Stimulated activated CD8-positive, alpha-beta memory T cell treated with anti-CD3 and anti-CD28 coated beads, Interleukin-15, amount 100 ng/mL, for 1 hour (primary cell): ENCODE results near the gene SAAL1.
"Not testable (repeated sequence)": the region's sequence is repeated elsewhere in the genome, so short reads cannot be mapped to it uniquely, and the experiment has no call there.

Experiments used
- DNase-seq: peaks from one replicate; pipeline ENCODE4 v3.0.0-alpha.2; 2020; ENCODE audit warnings: low read depth

Gene SAAL1, protein sequence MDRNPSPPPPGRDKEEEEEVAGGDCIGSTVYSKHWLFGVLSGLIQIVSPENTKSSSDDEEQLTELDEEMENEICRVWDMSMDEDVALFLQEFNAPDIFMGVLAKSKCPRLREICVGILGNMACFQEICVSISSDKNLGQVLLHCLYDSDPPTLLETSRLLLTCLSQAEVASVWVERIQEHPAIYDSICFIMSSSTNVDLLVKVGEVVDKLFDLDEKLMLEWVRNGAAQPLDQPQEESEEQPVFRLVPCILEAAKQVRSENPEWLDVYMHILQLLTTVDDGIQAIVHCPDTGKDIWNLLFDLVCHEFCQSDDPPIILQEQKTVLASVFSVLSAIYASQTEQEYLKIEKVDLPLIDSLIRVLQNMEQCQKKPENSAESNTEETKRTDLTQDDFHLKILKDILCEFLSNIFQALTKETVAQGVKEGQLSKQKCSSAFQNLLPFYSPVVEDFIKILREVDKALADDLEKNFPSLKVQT

GRCh38 chr11:18105802-18106574, at the start of gene SAAL1:
Gene SAAL1 (minus strand): TSS chr11:18106082. CDS start chr11:18106041, 41 bp downstream.
- DNase-seq, result peak; percentile 87

DNA sequence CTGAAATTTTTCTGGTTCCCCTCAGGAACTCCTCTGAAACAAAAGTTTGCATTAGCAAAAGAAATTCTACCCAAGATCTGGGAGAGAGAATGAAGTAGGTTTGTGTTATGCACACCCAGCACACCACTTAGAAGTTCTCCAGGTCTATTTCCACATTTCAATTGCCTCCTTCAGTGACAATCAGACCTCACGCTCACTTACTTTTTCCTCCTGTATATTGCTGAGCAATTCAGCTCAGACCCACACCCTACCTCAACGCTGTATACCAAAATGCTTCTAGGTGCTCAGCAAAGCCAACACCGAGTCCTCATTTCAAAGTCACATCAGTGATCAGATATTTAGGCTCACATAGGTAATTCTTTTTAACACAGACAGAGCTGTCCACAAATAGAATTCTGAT, 45.7 kb upstream of the SAAL1 start:
- DNase-seq, result no peak

DNA sequence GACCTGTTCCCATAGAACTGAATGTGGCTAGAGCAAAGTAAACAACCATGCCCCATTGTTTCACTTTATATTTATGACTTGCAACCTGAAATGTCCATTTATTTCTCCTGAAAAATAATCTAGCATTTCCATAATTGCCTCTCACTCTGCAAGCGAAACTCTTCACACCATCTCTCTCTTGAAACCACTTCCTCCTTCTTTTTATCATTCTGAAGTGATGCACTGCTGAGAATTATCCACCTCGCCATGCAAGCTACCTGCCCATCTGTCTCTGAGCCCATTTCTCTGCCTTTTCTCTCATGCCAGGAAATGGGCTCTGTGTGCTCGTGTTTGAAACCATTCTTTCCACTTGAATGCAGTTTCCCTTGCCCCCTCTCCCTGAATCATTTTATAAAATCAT, 40.0 kb upstream of the SAAL1 start:
- no peak for DNase-seq

GRCh38 chr11:18145025-18145424, 39.1 kb upstream of the SAAL1 start:
- no peak for DNase-seq

DNA sequence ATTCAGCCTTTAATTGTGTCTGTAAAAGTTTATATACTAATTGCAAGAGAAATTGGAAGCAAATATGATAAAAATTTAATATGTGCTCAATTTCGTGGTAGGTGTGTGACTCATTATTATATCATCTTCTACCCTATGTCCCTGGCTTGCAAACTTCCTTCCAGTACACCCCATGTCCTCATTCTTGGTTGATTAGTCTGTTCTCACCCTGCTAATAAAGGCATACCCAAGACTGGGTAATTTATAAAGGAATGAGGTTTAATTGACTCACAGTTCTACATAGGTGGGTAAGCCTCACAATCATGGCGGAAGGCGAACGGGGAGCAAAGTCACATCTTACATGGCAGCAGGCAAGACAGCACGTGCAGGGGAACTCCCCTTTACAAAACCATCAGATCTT, 38.4 kb upstream of the SAAL1 start:
- no peak for DNase-seq

GRCh38 chr11:18140145-18140544, 34.3 kb upstream of the SAAL1 start:
- no peak for DNase-seq

DNA sequence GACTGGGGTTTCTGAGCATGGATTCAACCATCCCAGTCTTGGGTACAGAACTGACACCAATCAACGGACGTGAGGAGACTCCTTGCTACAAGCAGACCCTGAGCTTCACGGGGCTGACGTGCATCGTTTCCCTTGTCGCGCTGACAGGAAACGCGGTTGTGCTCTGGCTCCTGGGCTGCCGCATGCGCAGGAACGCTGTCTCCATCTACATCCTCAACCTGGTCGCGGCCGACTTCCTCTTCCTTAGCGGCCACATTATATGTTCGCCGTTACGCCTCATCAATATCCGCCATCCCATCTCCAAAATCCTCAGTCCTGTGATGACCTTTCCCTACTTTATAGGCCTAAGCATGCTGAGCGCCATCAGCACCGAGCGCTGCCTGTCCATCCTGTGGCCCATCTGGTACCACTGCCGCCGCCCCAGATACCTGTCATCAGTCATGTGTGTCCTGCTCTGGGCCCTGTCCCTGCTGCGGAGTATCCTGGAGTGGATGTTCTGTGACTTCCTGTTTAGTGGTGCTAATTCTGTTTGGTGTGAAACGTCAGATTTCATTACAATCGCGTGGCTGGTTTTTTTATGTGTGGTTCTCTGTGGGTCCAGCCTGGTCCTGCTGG, 31.4 kb upstream of the SAAL1 start:
- DNase-seq, result no peak

- DNase-seq, result no peak
Measured at GRCh38 chr11:18135308-18135707, 29.4 kb upstream of the SAAL1 start.

- no peak for DNase-seq
Measured at GRCh38 chr11:18132341-18132740, 26.5 kb upstream of the SAAL1 start, which contains the start of gene MRGPRX3. Gene MRGPRX3 (plus strand): TSS chr11:18132571. CDS start chr11:18137203, 4,632 bp downstream.

DNA sequence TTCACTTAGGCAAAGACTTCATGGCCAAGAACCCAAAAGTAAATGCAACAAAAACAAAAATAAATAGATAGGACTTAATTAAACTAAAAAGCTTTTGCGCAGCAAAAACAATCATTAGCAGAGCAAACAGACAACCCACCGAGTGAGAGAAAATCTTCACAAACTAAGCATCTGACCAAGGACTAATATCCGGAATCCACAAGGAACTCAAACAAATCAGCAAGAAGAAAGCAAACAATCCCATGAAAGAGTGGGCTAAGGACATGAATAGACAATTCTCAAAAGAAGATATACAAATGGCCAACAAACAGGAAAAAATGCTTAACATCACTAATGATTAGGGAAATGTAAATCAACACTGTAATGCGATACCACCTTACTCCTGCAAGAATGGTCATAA, 25.2 kb upstream of the SAAL1 start:
- DNase-seq, result not testable (repeated sequence)

- DNase-seq, result not testable (repeated sequence)
Measured at GRCh38 chr11:18121331-18121828, 15.5 kb upstream of the SAAL1 start.

- peak; percentile 27 for DNase-seq
Measured at GRCh38 chr11:18115360-18116127, 9.7 kb upstream of the SAAL1 start.

DNA sequence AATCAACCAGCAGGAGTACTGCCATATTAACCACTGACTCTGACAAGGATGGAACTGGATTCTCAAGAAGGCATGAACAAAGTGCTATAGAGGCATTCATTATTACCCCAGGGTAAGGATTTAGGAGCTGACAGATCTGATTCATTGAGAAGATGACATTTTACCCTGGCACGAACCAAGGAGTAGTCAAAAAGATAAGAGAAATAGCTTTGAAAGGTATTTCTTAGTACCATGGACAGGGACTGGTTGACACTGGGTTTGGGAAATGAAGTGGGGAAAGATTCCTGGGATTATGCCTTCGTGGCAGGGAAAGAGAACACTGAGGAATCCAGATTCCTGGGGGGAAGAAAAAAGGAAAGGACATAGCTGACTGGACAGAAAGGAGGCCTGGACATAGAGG, 5.1 kb upstream of the SAAL1 start:
- no peak for DNase-seq

DNA sequence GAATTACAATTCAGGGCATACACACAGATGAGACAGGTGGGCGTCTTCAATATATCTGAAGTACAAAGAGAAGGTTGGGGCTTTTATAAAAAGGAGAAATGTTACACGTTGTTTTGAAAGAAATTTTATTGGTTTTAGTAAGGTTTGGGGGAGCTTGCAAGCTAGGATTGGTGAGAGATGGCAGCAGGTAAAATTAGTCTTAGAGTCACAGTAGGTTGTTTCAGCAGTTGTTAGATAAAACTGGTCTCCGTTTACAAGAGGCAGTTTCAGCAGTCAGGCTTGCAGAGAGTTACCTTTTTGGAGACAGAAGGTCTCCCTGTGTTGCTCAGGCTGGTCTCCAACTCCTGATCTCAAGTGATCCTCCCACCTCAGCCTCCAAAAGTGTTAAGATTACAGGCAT, 2.4 kb upstream of the SAAL1 start:
- no peak for DNase-seq

DNA sequence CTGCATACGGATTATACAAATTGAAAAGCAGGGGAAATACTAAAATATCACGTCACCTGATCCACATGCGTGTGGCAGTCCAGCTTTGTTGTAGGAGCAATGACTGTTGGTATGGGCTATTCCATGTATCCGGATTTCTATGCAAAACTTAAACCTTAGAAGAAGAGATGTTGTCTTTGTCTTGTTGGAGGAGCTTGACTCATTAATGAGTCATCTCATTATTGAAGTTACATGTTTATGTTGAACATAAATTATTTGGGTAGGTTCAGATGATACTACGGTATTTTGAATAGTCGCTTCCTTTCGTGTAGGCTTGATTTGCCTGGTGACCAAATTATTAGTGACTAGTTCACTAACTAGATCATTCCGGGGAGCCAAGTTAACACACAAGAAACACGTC, 806 bp upstream of the SAAL1 start:
- no peak for DNase-seq

DNA sequence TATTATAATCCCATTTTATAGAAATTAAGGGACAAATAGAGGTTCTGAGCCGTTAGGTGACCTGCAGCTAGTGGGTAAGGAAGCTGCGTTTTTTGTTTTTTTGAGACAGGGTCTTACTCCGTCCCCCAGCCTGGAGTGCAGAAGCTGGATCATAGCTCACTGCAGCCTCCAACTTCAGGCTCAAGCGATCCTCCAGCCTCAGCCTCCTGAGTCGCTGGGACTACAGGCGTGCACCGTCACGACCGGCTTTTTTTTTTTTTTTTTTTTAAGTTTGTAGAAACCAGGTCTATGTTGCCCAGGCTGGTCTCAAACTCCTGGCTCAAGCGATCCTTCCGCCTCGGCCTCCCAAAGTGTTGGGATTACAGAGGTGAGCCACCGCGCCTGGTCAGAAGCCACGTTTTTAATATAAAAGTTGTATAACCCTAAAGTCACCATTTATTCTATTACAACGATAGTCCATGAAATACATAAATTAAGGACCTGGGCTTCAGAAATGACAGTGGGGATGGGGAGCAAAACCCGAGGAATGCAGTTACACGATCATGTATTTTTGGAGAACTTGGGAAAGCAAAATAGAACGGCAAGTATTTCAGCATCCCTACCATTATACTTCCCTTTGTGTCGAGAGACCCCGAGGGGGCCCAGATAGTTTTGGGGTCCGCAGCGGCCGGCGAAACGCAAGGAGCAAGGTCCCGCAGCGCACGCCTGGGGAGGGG, 638 bp downstream of the SAAL1 start:
- no peak for DNase-seq

- no peak for DNase-seq
Measured at GRCh38 chr11:18100926-18101656, 4.8 kb downstream of the SAAL1 start.

- no peak for DNase-seq
Measured at GRCh38 chr11:18093959-18094358, 11.9 kb downstream of the SAAL1 start.

DNA sequence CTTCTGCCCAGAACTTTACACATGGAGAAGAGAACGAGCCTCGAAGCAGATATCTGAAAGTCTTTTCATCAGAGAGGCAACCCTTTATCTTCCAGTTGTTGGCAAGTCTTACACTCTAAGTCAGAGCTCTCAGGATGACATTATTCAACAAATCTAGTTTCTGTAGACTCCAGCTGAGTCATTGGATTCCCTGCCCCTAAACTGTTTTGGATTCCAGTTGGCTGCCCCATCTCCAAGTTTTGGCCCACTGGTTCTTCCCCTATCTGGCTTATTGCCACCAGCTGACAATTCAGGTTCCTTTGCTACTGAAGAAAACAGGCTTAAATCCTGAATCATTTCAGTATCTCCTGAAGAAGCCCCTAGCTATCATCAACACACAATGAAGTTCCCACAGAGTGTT, 14.2 kb downstream of the SAAL1 start:
- no peak for DNase-seq

- DNase-seq, result no peak
Measured at GRCh38 chr11:18088966-18089365, 16.9 kb downstream of the SAAL1 start.
